GM21528 (cell line): ENCODE results near the gene KCNB1.
"Not testable (repeated sequence)": the region's sequence is repeated elsewhere in the genome, so short reads cannot be mapped to it uniquely, and the experiment has no call there.

ENCODE experiments used
- ATAC-seq: cut with Tn5 transposase; IDR thresholded peaks from one replicate; pipeline ENCODE4 v1.9.1; 2021; ENCODE audit warnings: mild to moderate bottlenecking, moderate library complexity; ENCODE audit not compliant: unreplicated experiment, low FRiP score

KCNB1 gene

GRCh38 chr20:49336786-49337185 lies 145.7 kb downstream of the KCNB1 start:
- ATAC-seq, result no peak

GRCh38 chr20:49335476-49335875 lies 147.0 kb downstream of the KCNB1 start:
- no peak for ATAC-seq

GRCh38 chr20:49330701-49331615 lies 151.5 kb downstream of the KCNB1 start:
- ATAC-seq, result no peak

- ATAC-seq, result no peak
These were observed 153.7 kb downstream of the KCNB1 start for GRCh38 chr20:49328790-49329189.

- ATAC-seq, result no peak
These were observed 156.4 kb downstream of the KCNB1 start for GRCh38 chr20:49326026-49326425.

GRCh38 chr20:49324306-49324705 lies 158.2 kb downstream of the KCNB1 start:
- ATAC-seq, result no peak

GRCh38 chr20:49323622-49324238 lies 158.7 kb downstream of the KCNB1 start:
- ATAC-seq, result no peak

GRCh38 chr20:49320460-49320859 lies 162.0 kb downstream of the KCNB1 start:
- ATAC-seq, result no peak

- no peak for ATAC-seq
These were observed 163.2 kb downstream of the KCNB1 start for GRCh38 chr20:49319208-49319809.

GRCh38 chr20:49318430-49319207 lies 163.8 kb downstream of the KCNB1 start:
- no peak for ATAC-seq

GRCh38 chr20:49318091-49318429 lies 164.4 kb downstream of the KCNB1 start:
- no peak for ATAC-seq

- ATAC-seq, result no peak
These were observed 165.8 kb downstream of the KCNB1 start for GRCh38 chr20:49316704-49317103.

GRCh38 chr20:49315580-49315979 lies 166.9 kb downstream of the KCNB1 start:
- ATAC-seq, result no peak

GRCh38 chr20:49314052-49314451 lies 168.4 kb downstream of the KCNB1 start:
- ATAC-seq, result not testable (repeated sequence)
